Measurements from ENCODE around the gene PRMT2. TPM values are rescaled to one million over a fixed set of nuclear protein-coding genes. Genes with fewer than 3 reads are reported as not detected.

Gene PRMT2
- total RNA-seq = 100 to 1,000 TPM; 142 to 148 TPM

GRCh38 chr21:46635324-46636180, at the start of gene PRMT2:
TSS of gene PRMT2 (plus strand) at chr21:46635674. CDS start at chr21:46636952, 1,278 bp downstream.

GRCh38 chr21:46604975-46605766, 30.3 kb upstream of the PRMT2 start, which contains the start of gene S100B:
TSS of gene S100B (minus strand) at chr21:46605082. CDS start at chr21:46602415, 2,667 bp downstream.

Other genes starting within 250 kb of the PRMT2 start
- gene DIP2A, start 176.8 kb upstream of the PRMT2 start, total RNA-seq = 10 to 100 TPM; 60.8 to 61.0 TPM
- gene S100B, start 30.6 kb upstream of the PRMT2 start, total RNA-seq = under 1 TPM; 0.36 to 0.68 TPM

Data from activated naive CD4-positive, alpha-beta T cell treated with anti-CD3 and anti-CD28 coated beads, Interleukin-2, amount 10 ng/mL, durations not matched to agents 5 hours and 36 hours (primary cell).